RWPE1 (cell line): ENCODE results near the gene VPS50.

ENCODE experiments used
- CTCF ChIA-PET: fragments of 350-600 bp; sonication (Branson Sonifier 250); formaldehyde crosslinking; extraction: SDS; loops from one replicate; lab custom pipeline; 2021; lab: Yijun Ruan, JAX
- POLR2A ChIA-PET: fragments of 400-600 bp; formaldehyde crosslinking; extraction: SDS; loops from one replicate; lab custom pipeline; 2020; ENCODE audit warnings: antibody characterized with exemption; ENCODE audit not compliant: low non-redundant PET; lab: Yijun Ruan, JAX
- DNase-seq: peaks from one replicate; pipeline ENCODE4 v3.0.0; 2012; ENCODE audit warnings: low spot score
- H3K27ac ChIP-seq: fragments of 450-650 bp; 2 replicates; pipeline ENCODE4 v1.5.1; 2017
- CTCF ChIP-seq: fragments of 450-650 bp; conservative IDR thresholded peaks from 2 replicates; pipeline ENCODE4 v1.5.1; 2017; ENCODE audit warnings: low read depth, mild to moderate bottlenecking

The VPS50 gene

GRCh38 chr7:93218997-93219827, 13.0 kb upstream of the VPS50 start:
- ChIA-PET POLR2A (no interaction called here), CTCF (interaction anchor here (0.9 kb wide), 1 partner anchor 9 kb away, joined by 3 read pairs; no protein-coding TSS in a partner anchor)
- TF ChIP-seq CTCF: no peak
- DNase-seq: no peak
- no peak overlapping the region for H3K27ac ChIP-seq

- no peak overlapping the region for H3K27ac ChIP-seq
- POLR2A ChIA-PET: no interaction called here
- no peak for DNase-seq
- CTCF ChIA-PET: no interaction called here
- no peak for TF ChIP-seq CTCF
Measured at GRCh38 chr7:93219868-93220267, 12.3 kb upstream of the VPS50 start.

- POLR2A ChIA-PET: no interaction called here
Measured at GRCh38 chr7:93226310-93226709, 5.9 kb upstream of the VPS50 start, which contains the start of gene HEPACAM2. Gene HEPACAM2 (minus strand): TSS chr7:93226469.

GRCh38 chr7:93228302-93228701, 3.9 kb upstream of the VPS50 start:
- peak; percentile 62 for DNase-seq
- H3K27ac ChIP-seq: no peak overlapping the region
- CTCF ChIA-PET: interaction anchor here (0.5 to 0.7 kb wide), 4 partner anchors 10 to 641 kb away, joined by 3 to 4 read pairs (median 4); no protein-coding TSS in a partner anchor
- peak; percentile 92 for TF ChIP-seq CTCF
- POLR2A ChIA-PET: no interaction called here

More at GRCh38 chr7:93226310-93226709, 5.9 kb upstream of the VPS50 start, which contains the start of gene HEPACAM2:
- DNase-seq: no peak
- CTCF ChIA-PET: interaction anchor here (1.5 kb wide), 1 partner anchor 21 kb away, joined by 3 read pairs; no protein-coding TSS in a partner anchor
- no peak within 1 kb of the TSS for H3K27ac ChIP-seq
- TF ChIP-seq CTCF: no peak

- POLR2A ChIA-PET: no interaction called here
- CTCF ChIA-PET: interaction anchor here (0.7 kb wide), 1 partner anchor 1457 kb away, joined by 4 read pairs; no protein-coding TSS in a partner anchor
- TF ChIP-seq CTCF: no peak
- peak overlapping the region; percentile 81 for H3K27ac ChIP-seq
- peak; percentile 20 for DNase-seq
Measured at GRCh38 chr7:93231259-93231658, 907 bp upstream of the VPS50 start.

- ChIA-PET POLR2A (no interaction called here), CTCF (no interaction called here)
- TF ChIP-seq CTCF: no peak
- peak overlapping the region; percentile 81 for H3K27ac ChIP-seq
- no peak for DNase-seq
Measured at GRCh38 chr7:93232673-93233018, 480 bp downstream of the VPS50 start.
